22Rv1 (cell line): ENCODE results near the gene RAB31.

Source experiments
- ZFX ChIP-seq: fragments of 450-650 bp; IDR thresholded peaks from 2 replicates; pipeline ENCODE4 v1.6.1; 2017; ENCODE audit warnings: antibody characterized with exemption, borderline replicate concordance
- TF ChIP-seq, protein P1 (sequence below): fragments of 450-650 bp; IDR thresholded peaks from 2 replicates; pipeline ENCODE4 v1.5.1; 2017; ENCODE audit warnings: mild to moderate bottlenecking

DNA sequence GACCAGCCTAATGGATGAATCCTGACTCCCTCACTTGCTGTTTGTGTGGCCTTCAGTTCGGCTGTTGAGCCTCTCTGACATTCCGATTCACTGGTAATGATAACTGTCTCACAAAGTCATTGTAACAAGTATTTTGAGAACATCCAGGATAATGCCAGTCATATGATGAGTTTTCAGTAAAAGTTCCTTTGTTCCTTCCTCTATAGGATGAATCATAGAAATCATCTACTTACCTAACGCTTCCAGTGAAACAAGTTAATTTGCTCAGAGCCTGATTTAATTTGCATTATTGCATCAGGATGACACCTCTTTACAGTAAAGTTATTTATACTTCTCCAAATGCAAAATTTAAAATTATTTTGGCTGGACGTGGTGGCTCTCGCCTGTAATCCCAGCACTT is 32.0 kb downstream of the RAB31 start:
- TF ChIP-seq, protein P1, sequence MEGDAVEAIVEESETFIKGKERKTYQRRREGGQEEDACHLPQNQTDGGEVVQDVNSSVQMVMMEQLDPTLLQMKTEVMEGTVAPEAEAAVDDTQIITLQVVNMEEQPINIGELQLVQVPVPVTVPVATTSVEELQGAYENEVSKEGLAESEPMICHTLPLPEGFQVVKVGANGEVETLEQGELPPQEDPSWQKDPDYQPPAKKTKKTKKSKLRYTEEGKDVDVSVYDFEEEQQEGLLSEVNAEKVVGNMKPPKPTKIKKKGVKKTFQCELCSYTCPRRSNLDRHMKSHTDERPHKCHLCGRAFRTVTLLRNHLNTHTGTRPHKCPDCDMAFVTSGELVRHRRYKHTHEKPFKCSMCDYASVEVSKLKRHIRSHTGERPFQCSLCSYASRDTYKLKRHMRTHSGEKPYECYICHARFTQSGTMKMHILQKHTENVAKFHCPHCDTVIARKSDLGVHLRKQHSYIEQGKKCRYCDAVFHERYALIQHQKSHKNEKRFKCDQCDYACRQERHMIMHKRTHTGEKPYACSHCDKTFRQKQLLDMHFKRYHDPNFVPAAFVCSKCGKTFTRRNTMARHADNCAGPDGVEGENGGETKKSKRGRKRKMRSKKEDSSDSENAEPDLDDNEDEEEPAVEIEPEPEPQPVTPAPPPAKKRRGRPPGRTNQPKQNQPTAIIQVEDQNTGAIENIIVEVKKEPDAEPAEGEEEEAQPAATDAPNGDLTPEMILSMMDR: no peak
- no peak for TF ChIP-seq ZFX
